Gastrocnemius medialis (tissue), 4 donors: ENCODE results near the gene SCUBE1.

Experiments
- CTCF ChIP-seq, 5 experiments: fragments of 450-650 bp in 3 of 5; fragments of 200-600 bp in 2 of 5; sonication (generic) in 2 of 5; IDR thresholded peaks in 4 of 5; conservative IDR thresholded peaks in 1 of 5; 1 replicate in 4 of 5; 2 replicates in 1 of 5; pipeline ENCODE4 v1.5.1; 2016 to 2019; ENCODE audit warnings: antibody characterized with exemption in 5 of 5, mild to moderate bottlenecking in 3 of 5, moderate library complexity in 3 of 5
- POLR2A ChIP-seq, 2 donors: fragments of 450-650 bp; IDR thresholded peaks; one replicate each; pipeline ENCODE4 v1.6.1; 2017; ENCODE audit warnings: antibody characterized with exemption in 2 of 2, mild to moderate bottlenecking in 2 of 2, moderate library complexity in 2 of 2

- no peak for TF ChIP-seq POLR2A (IDR thresholded peaks at IDR 0.05)
- TF ChIP-seq CTCF (IDR thresholded peaks at IDR 0.05 in 4 of 5, conservative IDR thresholded peaks at IDR 0.05 in 1 of 5) = no peak
These were observed 117.6 kb downstream of the SCUBE1 start for GRCh38 chr22:43225609-43226008.
